Activated T-cell treated with anti-CD3 and anti-CD28 coated beads, Interleukin-2, amount 50 U/mL, for 72 hours (primary cell): ENCODE measurements around the gene LUC7L. TPM values are rescaled to one million over a fixed set of nuclear protein-coding genes. Genes with fewer than 3 reads are reported as not detected.
"Not testable (repeated sequence)": the region's sequence is repeated elsewhere in the genome, so short reads cannot be mapped to it uniquely, and the experiment has no call there.

Source experiments
- ATAC-seq, 2 donors: fragments of 150-1000 bp; cut with Tn5 transposase; replicated peaks in 1 of 2; 2 replicates each; pipeline ENCODE4 v1.10.0; 2021; ENCODE audit warnings: moderate library complexity in 2 of 2, mild to moderate bottlenecking in 1 of 2
- DNase-seq, 2 donors: peaks; one replicate each; pipeline ENCODE4 v3.0.0; 2021 to 2022; ENCODE audit warnings: mixed read lengths in 1 of 2
- H3K27ac Mint-ChIP-seq: one replicate; pipeline ENCODE4 v1.8.0; 2022; ENCODE audit warnings: mild to moderate bottlenecking, moderate library complexity, mixed read lengths
- H3K27me3 Mint-ChIP-seq: one replicate; pipeline ENCODE4 v1.8.0; 2022; ENCODE audit warnings: low read depth, mixed read lengths
- H3K36me3 Mint-ChIP-seq, 2 donors: one replicate each; pipeline ENCODE4 v1.8.0; 2022; ENCODE audit warnings: mixed read lengths in 2 of 2, mild to moderate bottlenecking in 1 of 2; ENCODE audit not compliant: insufficient read depth in 2 of 2
- H3K4me1 Mint-ChIP-seq: one replicate; pipeline ENCODE4 v1.8.0; 2022; ENCODE audit warnings: low read depth, mixed read lengths
- H3K4me3 Mint-ChIP-seq, 2 donors: one replicate each; pipeline ENCODE4 v1.8.0; 2022; ENCODE audit warnings: mild to moderate bottlenecking in 2 of 2, mixed read lengths in 2 of 2, moderate library complexity in 2 of 2
- H3K9me3 Mint-ChIP-seq, 2 donors: one replicate each; pipeline ENCODE4 v1.8.0; 2022; ENCODE audit warnings: mixed read lengths in 2 of 2
- total RNA-seq, 2 donors: library from RNA; stranded (reverse); gene quantifications; one replicate each; pipeline ENCODE4 v1.2.3, GENCODE V29; 2022

LUC7L gene
- total RNA-seq, 2 donors from 2014 or later, result 56.4 to 69.7 TPM

- peaks cover 27% of the 10 kb centered on the region for H3K4me1 Mint-ChIP-seq
- H3K9me3 Mint-ChIP-seq, result no peaks in the 10 kb centered on the region
- H3K4me3 Mint-ChIP-seq, result peak within 1 kb of the TSS; percentile 86 to 96
- ATAC-seq (peak; percentile 91 to 93), DNase-seq (peak; percentile 96 to 98)
- peak within 1 kb of the TSS; percentile 57 for H3K27ac Mint-ChIP-seq
- H3K27me3 Mint-ChIP-seq, result no peaks in the 10 kb centered on the region
- H3K36me3 Mint-ChIP-seq, result no peaks in the 10 kb centered on the region
These were observed 5.4 kb upstream of the LUC7L start, which contains the start of gene FAM234A for GRCh38 chr16:234468-235305. FAM234A (plus strand) TSS chr16:234821; CDS start chr16:254414, 19,593 bp downstream.

GRCh38 chr16:230949-231348 lies 1.7 kb upstream of the LUC7L start:
- Mint-ChIP-seq H3K36me3 (peaks cover 0 to 7% of the 10 kb centered on the region in 2 donors), H3K4me1 (peaks cover 45% of the 10 kb centered on the region), H3K27ac (no peak overlapping the region), H3K9me3 (no peaks in the 10 kb centered on the region), H3K4me3 (no peak overlapping the region), H3K27me3 (no peaks in the 10 kb centered on the region)
- no peak for ATAC-seq
- DNase-seq, result no peak

- peaks cover 2 to 11% of the 10 kb centered on the region in 2 donors for H3K36me3 Mint-ChIP-seq
- H3K4me1 Mint-ChIP-seq, result peaks cover 43% of the 10 kb centered on the region
- not testable (repeated sequence) for DNase-seq, H3K27me3 Mint-ChIP-seq, H3K27ac Mint-ChIP-seq, H3K4me3 Mint-ChIP-seq, ATAC-seq, H3K9me3 Mint-ChIP-seq
These were observed 1.1 kb upstream of the LUC7L start for GRCh38 chr16:230351-230750.

GRCh38 chr16:229731-230281 lies 557 bp upstream of the LUC7L start:
- DNase-seq (no peak), ATAC-seq (no peak)
- Mint-ChIP-seq H3K36me3 (peaks cover 3 to 11% of the 10 kb centered on the region in 2 donors), H3K9me3 (no peaks in the 10 kb centered on the region), H3K27me3 (no peaks in the 10 kb centered on the region), H3K4me1 (peaks cover 38% of the 10 kb centered on the region), H3K27ac (peak overlapping the region; percentile 16), H3K4me3 (peak overlapping the region; percentile 91 to 92)

GRCh38 chr16:228151-228851 lies 948 bp downstream of the LUC7L start:
- Mint-ChIP-seq H3K4me3 (peak overlapping the region; percentile 91 to 92), H3K4me1 (peaks cover 32% of the 10 kb centered on the region), H3K36me3 (peaks cover 3 to 11% of the 10 kb centered on the region in 2 donors), H3K27ac (peak overlapping the region; percentile 88), H3K27me3 (no peaks in the 10 kb centered on the region), H3K9me3 (no peaks in the 10 kb centered on the region)
- peak; percentile 24 to 34 for ATAC-seq
- DNase-seq, result peak in 1 of 2 donors; percentile 10

- Mint-ChIP-seq H3K27me3 (no peaks in the 10 kb centered on the region), H3K4me1 (peaks cover 9% of the 10 kb centered on the region), H3K27ac (no peak overlapping the region), H3K36me3 (peaks cover 6 to 20% of the 10 kb centered on the region in 2 donors), H3K4me3 (no peak overlapping the region), H3K9me3 (no peaks in the 10 kb centered on the region)
- ATAC-seq (no peak), DNase-seq (no peak)
These were observed 9.2 kb downstream of the LUC7L start for GRCh38 chr16:220021-220420.

GRCh38 chr16:212999-213398 lies 16.2 kb downstream of the LUC7L start:
- no peak overlapping the region for H3K27ac Mint-ChIP-seq
- H3K4me1 Mint-ChIP-seq, result peaks cover 6% of the 10 kb centered on the region
- DNase-seq (no peak), ATAC-seq (no peak)
- no peaks in the 10 kb centered on the region for H3K9me3 Mint-ChIP-seq
- no peaks in the 10 kb centered on the region for H3K27me3 Mint-ChIP-seq
- no peak overlapping the region for H3K4me3 Mint-ChIP-seq
- peaks cover 1 to 12% of the 10 kb centered on the region in 2 donors for H3K36me3 Mint-ChIP-seq

GRCh38 chr16:211631-212180 lies 17.5 kb downstream of the LUC7L start:
- not testable (repeated sequence) for H3K9me3 Mint-ChIP-seq, H3K27me3 Mint-ChIP-seq, H3K4me1 Mint-ChIP-seq, ATAC-seq, H3K4me3 Mint-ChIP-seq, DNase-seq
- H3K27ac Mint-ChIP-seq, result peak overlapping the region; percentile 57
- H3K36me3 Mint-ChIP-seq, result peaks cover 2 to 10% of the 10 kb centered on the region in 2 donors

- not testable (repeated sequence) for H3K4me3 Mint-ChIP-seq, H3K27ac Mint-ChIP-seq, H3K27me3 Mint-ChIP-seq, DNase-seq, H3K9me3 Mint-ChIP-seq, H3K4me1 Mint-ChIP-seq, ATAC-seq
- H3K36me3 Mint-ChIP-seq, result peaks cover 6 to 15% of the 10 kb centered on the region in 2 donors
These were observed 19.9 kb downstream of the LUC7L start for GRCh38 chr16:209359-209758.

GRCh38 chr16:204046-204445 lies 25.2 kb downstream of the LUC7L start:
- ATAC-seq, H3K9me3 Mint-ChIP-seq, DNase-seq, H3K4me3 Mint-ChIP-seq, H3K27ac Mint-ChIP-seq, H3K27me3 Mint-ChIP-seq, H3K4me1 Mint-ChIP-seq: not testable (repeated sequence)
- peaks cover 9 to 23% of the 10 kb centered on the region in 2 donors for H3K36me3 Mint-ChIP-seq

- H3K36me3 Mint-ChIP-seq, result peaks cover 9 to 21% of the 10 kb centered on the region in 2 donors
These were observed 26.0 kb downstream of the LUC7L start for GRCh38 chr16:203246-203645.

GRCh38 chr16:200388-200787 lies 28.9 kb downstream of the LUC7L start:
- peaks cover 4 to 13% of the 10 kb centered on the region in 2 donors for H3K36me3 Mint-ChIP-seq
- no peaks in the 10 kb centered on the region for H3K4me1 Mint-ChIP-seq
- H3K9me3 Mint-ChIP-seq, result no peaks in the 10 kb centered on the region
- DNase-seq (no peak), ATAC-seq (no peak)
- no peak overlapping the region for H3K4me3 Mint-ChIP-seq
- H3K27me3 Mint-ChIP-seq, result no peaks in the 10 kb centered on the region
- no peak overlapping the region for H3K27ac Mint-ChIP-seq

More at GRCh38 chr16:203246-203645, 26.0 kb downstream of the LUC7L start:
- DNase-seq, result no peak
- no peak for ATAC-seq
- Mint-ChIP-seq H3K27ac (no peak overlapping the region), H3K9me3 (no peaks in the 10 kb centered on the region), H3K4me1 (no peaks in the 10 kb centered on the region), H3K27me3 (no peaks in the 10 kb centered on the region), H3K4me3 (no peak overlapping the region)

GRCh38 chr16:194516-194915 lies 34.7 kb downstream of the LUC7L start:
- H3K4me1 Mint-ChIP-seq, result no peaks in the 10 kb centered on the region
- no peak for ATAC-seq
- no peak for DNase-seq
- H3K36me3 Mint-ChIP-seq, result peaks cover 0 to 15% of the 10 kb centered on the region in 2 donors
- H3K27ac Mint-ChIP-seq, result no peak overlapping the region
- no peak overlapping the region for H3K4me3 Mint-ChIP-seq
- H3K27me3 Mint-ChIP-seq, result no peaks in the 10 kb centered on the region
- no peaks in the 10 kb centered on the region for H3K9me3 Mint-ChIP-seq
